HG02840 (cell line): Measurements from ENCODE around the gene SLC18A2.
"Not testable (repeated sequence)": the region's sequence is repeated elsewhere in the genome, so short reads cannot be mapped to it uniquely, and the experiment has no call there.

Source experiments
- ATAC-seq: cut with Tn5 transposase; IDR thresholded peaks from one replicate; pipeline ENCODE4 v1.9.1; 2021; ENCODE audit warnings: mild to moderate bottlenecking, moderate library complexity, moderate number of reproducible peaks; ENCODE audit not compliant: unreplicated experiment, low FRiP score

The SLC18A2 gene

GRCh38 chr10:117303451-117303850, 62.5 kb downstream of the SLC18A2 start:
- not testable (repeated sequence) for ATAC-seq

GRCh38 chr10:117306674-117307073, 65.8 kb downstream of the SLC18A2 start:
- no peak for ATAC-seq

DNA sequence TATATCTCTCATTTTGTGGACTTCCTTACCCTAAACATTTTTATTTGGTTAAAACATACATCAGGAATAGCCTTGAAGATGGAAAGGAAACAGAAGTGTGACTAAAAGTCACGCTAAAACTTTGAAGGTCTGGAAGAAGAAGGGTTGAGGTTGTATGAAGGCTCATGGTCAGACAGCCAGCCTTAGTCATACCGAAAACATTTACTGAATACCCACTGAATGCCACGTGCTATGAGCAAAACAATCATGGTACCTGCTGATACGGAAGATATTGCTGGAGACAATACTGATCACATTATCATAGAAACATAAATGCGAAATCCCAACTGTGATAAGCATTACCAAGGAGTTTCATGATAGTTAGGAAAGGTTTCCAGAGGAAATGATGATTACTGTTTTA, 70.3 kb downstream of the SLC18A2 start:
- no peak for ATAC-seq

DNA sequence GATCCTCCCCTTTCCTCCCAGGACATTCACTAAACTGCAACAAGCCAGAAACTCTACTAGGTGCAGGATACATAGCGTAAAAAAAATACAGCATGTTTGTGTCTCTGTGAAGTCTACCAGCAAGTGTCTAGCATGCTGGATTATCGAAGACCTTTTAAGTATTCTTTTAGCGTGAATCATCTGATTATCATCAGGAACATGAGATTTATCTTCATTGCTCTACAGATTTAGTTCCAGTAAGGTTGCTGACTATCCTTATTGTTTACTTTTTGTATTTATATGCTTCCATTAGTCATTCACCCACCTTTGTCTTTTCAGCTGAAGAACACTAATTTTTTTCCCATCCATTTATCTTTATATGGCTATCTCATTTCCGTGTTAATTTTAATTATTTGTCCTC, 71.5 kb downstream of the SLC18A2 start:
- no peak for ATAC-seq

DNA sequence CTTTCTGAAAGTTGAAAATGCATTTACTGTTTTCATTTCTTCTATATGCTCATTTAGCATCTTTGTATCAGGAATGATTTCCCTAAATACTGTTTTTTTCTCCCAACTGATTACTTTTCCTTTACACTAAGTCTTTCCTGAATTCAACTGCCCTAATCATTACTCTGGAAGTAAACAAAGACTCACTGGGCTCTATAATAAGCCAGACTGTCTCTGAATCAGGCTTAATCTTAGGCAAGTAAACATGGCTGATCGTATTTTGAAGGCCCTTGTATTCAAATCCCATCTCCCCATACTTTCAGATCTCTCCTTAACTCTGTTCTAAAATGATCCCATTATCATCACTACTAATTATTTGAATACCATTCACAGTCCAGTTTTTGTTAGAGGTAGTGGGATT, 72.7 kb downstream of the SLC18A2 start:
- no peak for ATAC-seq

GRCh38 chr10:117316701-117317100, 75.8 kb downstream of the SLC18A2 start:
- no peak for ATAC-seq

DNA sequence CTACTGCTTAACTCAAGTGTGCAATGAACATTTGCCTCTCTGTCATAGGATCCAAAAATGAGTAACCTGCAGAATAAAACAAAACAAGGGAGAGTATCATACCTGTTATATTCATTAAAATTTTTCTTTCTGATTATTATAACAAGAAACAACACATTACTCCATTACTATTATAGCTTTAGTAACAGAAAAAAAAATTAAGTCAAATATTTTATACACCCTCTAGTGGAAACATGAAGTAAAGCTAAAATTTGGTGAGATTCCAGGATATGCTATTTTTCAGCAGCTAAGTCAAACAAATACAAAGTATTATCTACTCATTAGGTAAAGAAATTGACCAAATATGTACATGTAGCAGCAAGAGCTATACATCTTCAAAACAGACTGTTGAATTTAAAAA, 78.0 kb downstream of the SLC18A2 start:
- ATAC-seq = no peak

DNA sequence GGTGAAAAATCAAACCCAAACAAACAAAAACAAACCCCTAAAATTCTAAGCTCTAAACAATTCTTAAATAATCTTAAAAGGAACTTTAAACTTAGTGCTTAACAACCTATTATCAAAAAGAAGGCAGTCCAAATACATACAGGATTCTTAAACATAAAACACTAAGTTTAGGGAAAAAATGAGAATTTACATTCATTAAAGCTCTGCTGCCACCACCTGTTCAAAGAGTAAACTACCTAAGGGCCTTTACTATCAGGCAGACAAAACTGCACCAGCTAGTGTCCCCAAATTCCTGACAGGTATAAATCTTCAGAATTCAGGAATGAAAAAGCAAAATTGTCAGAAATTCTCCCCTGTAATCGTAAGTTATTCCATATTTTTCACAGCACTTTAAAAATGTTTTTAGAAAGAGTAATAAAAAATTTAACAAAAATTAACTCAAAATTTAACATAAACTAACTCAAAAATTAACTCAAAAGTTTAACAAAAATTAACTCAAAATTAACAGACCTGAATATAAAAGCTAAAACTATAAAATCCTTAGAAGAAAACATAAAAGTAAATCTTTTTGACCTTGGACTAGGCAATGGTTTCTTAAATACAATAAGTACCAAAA, 79.2 kb downstream of the SLC18A2 start:
- no peak for ATAC-seq

DNA sequence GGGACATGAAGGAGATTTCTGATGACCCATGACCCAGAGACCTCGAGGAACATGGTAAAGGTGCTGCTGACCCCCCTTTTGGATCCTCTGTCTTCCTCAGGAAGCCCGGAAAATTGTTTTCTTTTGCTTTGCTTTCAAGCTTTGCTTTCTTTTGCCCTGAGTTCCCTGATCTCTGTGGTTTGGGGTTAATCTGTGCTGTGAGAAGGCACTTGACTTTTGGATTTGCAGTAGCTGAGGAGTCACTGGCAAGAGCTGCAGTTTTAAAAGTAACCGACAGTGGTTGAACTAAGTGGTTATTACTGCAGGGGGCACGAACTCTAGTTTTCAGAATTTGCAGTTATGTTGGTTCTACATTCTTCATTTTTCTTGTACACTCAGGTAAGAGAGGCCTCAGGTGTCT, 81.3 kb downstream of the SLC18A2 start:
- no peak for ATAC-seq

DNA sequence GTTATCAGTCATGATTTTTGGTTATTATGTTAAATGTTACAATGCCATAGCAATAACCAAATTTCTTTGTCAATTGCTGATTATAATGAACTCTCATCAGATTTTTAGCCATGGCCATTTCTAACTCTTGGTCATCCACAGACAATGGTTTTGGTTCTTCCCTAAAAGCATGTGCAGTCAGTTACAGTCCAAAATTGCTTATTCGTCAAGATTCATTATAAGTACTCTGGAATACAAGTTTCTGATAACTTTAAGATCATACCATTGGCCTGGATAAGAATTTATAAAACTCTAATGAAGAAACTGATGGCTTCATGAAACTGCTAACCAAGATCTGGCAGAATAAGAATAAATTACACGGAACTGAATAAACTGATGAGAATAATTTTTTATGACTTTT, 83.5 kb downstream of the SLC18A2 start:
- ATAC-seq = no peak

DNA sequence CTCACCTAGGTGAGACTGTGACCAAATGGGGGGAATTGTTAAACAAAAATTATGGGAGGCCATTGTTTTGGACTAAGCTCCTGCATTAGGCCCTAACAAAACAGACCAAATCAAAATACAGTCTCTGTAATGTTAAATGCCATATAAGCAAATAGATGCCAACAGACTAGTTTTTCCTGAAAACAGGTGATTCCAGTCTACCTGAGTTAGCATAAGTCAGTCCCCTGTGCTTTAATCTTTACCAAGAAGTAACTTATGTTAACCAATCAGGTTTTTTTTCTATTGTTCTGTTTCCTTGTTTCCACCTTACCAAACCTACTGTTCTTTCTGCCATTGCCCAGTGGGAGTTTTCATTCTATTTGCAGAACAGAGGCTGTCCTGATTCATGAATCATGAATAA, 86.3 kb downstream of the SLC18A2 start:
- ATAC-seq = no peak
